IMR-90 (cell line): ENCODE data around the gene EEPD1. TPM values are rescaled to one million over a fixed set of nuclear protein-coding genes. Genes with fewer than 3 reads are reported as not detected.

Experiments
- ATAC-seq: fragments of 200-7000 bp; cut with Tn5 transposase; 2 replicates; pipeline ENCODE4 v1.9.1; 2020; ENCODE audit warnings: low read depth, mild to moderate bottlenecking, moderate library complexity
- BruUV-seq: library from RNA; stranded (reverse); fragments of 400-500 nt; replicated peaks from 2 replicates; lab custom pipeline; 2021; lab: Mats Ljungman, UMichigan
- CTCF ChIA-PET: fragments of 300-600 bp; formaldehyde crosslinking; extraction: SDS; loops from one replicate; lab custom pipeline; 2021; ENCODE audit warnings: antibody characterized with exemption; lab: Yijun Ruan, JAX
- POLR2A ChIA-PET: fragments of 300-600 bp; sonication (Branson Sonifier 250); formaldehyde crosslinking; loops from one replicate; lab custom pipeline; 2022; ENCODE audit warnings: antibody characterized with exemption; ENCODE audit not compliant: unreplicated experiment; lab: Charles Lee
- DNase-seq: peaks from one replicate; pipeline ENCODE4 v3.0.0; 2013
- H2AFZ ChIP-seq: replicated peaks from 2 replicates; pipeline ENCODE3; 2013; ENCODE audit warnings: low read length, mild to moderate bottlenecking; ENCODE audit not compliant: poor library complexity
- H2AK5ac ChIP-seq: 2 replicates; pipeline ENCODE4 v1.6.1; 2013; ENCODE audit warnings: low read depth, low read length, inconsistent platforms
- H2AK9ac ChIP-seq: replicated peaks from 2 replicates; pipeline ENCODE3; 2013; ENCODE audit warnings: mild to moderate bottlenecking, low read depth, low read length, moderate library complexity; ENCODE audit not compliant: poor library complexity
- H2BK120ac ChIP-seq: 2 replicates; pipeline ENCODE4 v1.6.1; 2013; ENCODE audit warnings: low read depth, low read length, inconsistent platforms
- H2BK15ac ChIP-seq: 3 replicates; pipeline ENCODE4 v1.6.1; 2013; ENCODE audit warnings: low read depth, low read length, inconsistent platforms
- H2BK20ac ChIP-seq: 2 replicates; pipeline ENCODE4 v1.6.1; 2013; ENCODE audit warnings: low read depth, mild to moderate bottlenecking, inconsistent platforms, low read length, moderate library complexity
- H2BK5ac ChIP-seq: 2 replicates; pipeline ENCODE4 v1.6.1; 2013; ENCODE audit warnings: mild to moderate bottlenecking, low read depth, low read length, inconsistent platforms; ENCODE audit not compliant: poor library complexity, severe bottlenecking
- H3K14ac ChIP-seq: replicated peaks from 2 replicates; pipeline ENCODE4 v1.6.1; 2013; ENCODE audit warnings: low read depth, low read length, inconsistent platforms
- H3K18ac ChIP-seq: 2 replicates; pipeline ENCODE4 v1.6.1; 2013; ENCODE audit warnings: low read depth, low read length, control low read depth
- H3K23ac ChIP-seq: 2 replicates; pipeline ENCODE4 v1.6.1; 2013; ENCODE audit warnings: low read depth, low read length, inconsistent platforms
- H3K27ac ChIP-seq: 2 replicates; pipeline ENCODE4 v1.5.1; 2013; ENCODE audit warnings: mild to moderate bottlenecking, control low read depth, low read length; ENCODE audit not compliant: insufficient read depth
- H3K27me3 ChIP-seq: 2 replicates; pipeline ENCODE4 v1.6.1; 2013; ENCODE audit warnings: low read length; ENCODE audit not compliant: control insufficient read depth, insufficient read depth
- H3K36me3 ChIP-seq: 2 replicates; pipeline ENCODE4 v1.6.1; 2013; ENCODE audit warnings: low read length, mixed read lengths; ENCODE audit not compliant: control insufficient read depth, insufficient read depth
- H3K4ac ChIP-seq: 2 replicates; pipeline ENCODE4 v1.6.1; 2013; ENCODE audit warnings: low read depth, low read length, inconsistent platforms
- H3K4me1 ChIP-seq: 2 replicates; pipeline ENCODE4 v1.6.1; 2013; ENCODE audit warnings: low read length, mixed read lengths; ENCODE audit not compliant: control insufficient read depth, insufficient read depth
- H3K4me2 ChIP-seq: 2 replicates; pipeline ENCODE4 v1.6.1; 2013; ENCODE audit warnings: low read depth, mild to moderate bottlenecking, control low read depth, low read length, moderate library complexity
- H3K4me3 ChIP-seq: 2 replicates; pipeline ENCODE4 v1.5.1; 2013; ENCODE audit warnings: low read depth, mild to moderate bottlenecking, control low read depth, low read length, moderate library complexity; ENCODE audit not compliant: insufficient read depth
- H3K56ac ChIP-seq: 2 replicates; pipeline ENCODE4 v1.6.1; 2013; ENCODE audit warnings: low read length, inconsistent platforms; ENCODE audit not compliant: insufficient read depth; ENCODE audit errors: extremely low read depth
- H3K79me1 ChIP-seq, 2 experiments: 2 replicates each; pipeline ENCODE4 v1.6.1; 2013; ENCODE audit warnings: low read length in 2 of 2, inconsistent platforms in 1 of 2, low read depth in 1 of 2
- H3K9ac ChIP-seq: 2 replicates; pipeline ENCODE4 v1.6.1; 2013; ENCODE audit warnings: low read depth, low read length, control low read depth
- H3K9me1 ChIP-seq: 2 replicates; pipeline ENCODE4 v1.6.1; 2013; ENCODE audit warnings: low read length, inconsistent platforms; ENCODE audit not compliant: insufficient read depth
- H3K9me3 ChIP-seq: 2 replicates; pipeline ENCODE4 v1.6.1; 2013; ENCODE audit warnings: low read length; ENCODE audit not compliant: control insufficient read depth, insufficient read depth
- H4K20me1 ChIP-seq: 2 replicates; pipeline ENCODE4 v1.6.1; 2013; ENCODE audit warnings: low read length, inconsistent platforms; ENCODE audit not compliant: insufficient read depth
- H4K5ac ChIP-seq: 2 replicates; pipeline ENCODE4 v1.6.1; 2013; ENCODE audit warnings: mild to moderate bottlenecking, low read depth, low read length, control low read depth
- H4K8ac ChIP-seq, 2 experiments: 2 replicates each; pipeline ENCODE4 v1.6.1; 2013; ENCODE audit warnings: low read depth in 2 of 2, low read length in 2 of 2, control low read depth in 1 of 2, inconsistent platforms in 1 of 2
- H4K91ac ChIP-seq: 2 replicates; pipeline ENCODE4 v1.6.1; 2013; ENCODE audit warnings: low read depth, low read length, inconsistent platforms; ENCODE audit not compliant: insufficient read depth
- MXI1 ChIP-seq: IDR thresholded peaks from 2 replicates; pipeline ENCODE4 v1.6.1; 2012; ENCODE audit warnings: low read depth, mild to moderate bottlenecking, low read length, moderate library complexity, borderline replicate concordance
- RCOR1 ChIP-seq: IDR thresholded peaks from 2 replicates; pipeline ENCODE4 v1.6.1; 2012; ENCODE audit warnings: mild to moderate bottlenecking, low read length, improper control_type of control experiment; ENCODE audit not compliant: insufficient replicate concordance
- RFX5 ChIP-seq: IDR thresholded peaks from 2 replicates; pipeline ENCODE4 v1.8.0; 2012; ENCODE audit warnings: low read depth, mild to moderate bottlenecking, low read length, moderate library complexity
- SMC3 ChIP-seq: fragments of 150-350 bp; IDR thresholded peaks from 2 replicates; pipeline ENCODE4 v1.6.1; 2016; ENCODE audit warnings: low read depth, mild to moderate bottlenecking, antibody characterized with exemption, low read length, moderate library complexity
- WGBS, 2 experiments: methylation state at CpG; one replicate each; pipeline versions ENCODE4 v1.1.5 to v1.1.7; 2013; ENCODE audit warnings: missing lambda C conversion rate in 2 of 2; ENCODE audit not compliant: insufficient read length in 1 of 2; ENCODE audit errors: extremely low coverage in 2 of 2; 5-methylcytosine and 5-hydroxymethylcytosine counted together
- dilution Hi-C: fragments of 300-500 bp; cut with HindIII; formaldehyde crosslinking; loops from one replicate; pipeline ENCODE4 v1.14.3; 2018; ENCODE audit warnings: low sequenced_read_pairs; ENCODE audit not compliant: unreplicated experiment
- in situ Hi-C: fragments of 300-500 bp; cut with MboI; formaldehyde crosslinking; loops from 3 replicates; pipeline ENCODE4 v1.14.3; 2019; ENCODE audit warnings: low sequenced_read_pairs, inconsistent platforms, mixed read lengths
- intact Hi-C: fragments of 100-400 bp; cut with micrococcal nuclease; formaldehyde crosslinking; loops from 2 replicates; pipeline ENCODE4 v1.10.0; 2022
- polyA plus RNA-seq, 3 experiments: library from polyadenylated mRNA; depleted of rRNA; stranded (reverse); fragments of >200 nt; gene quantifications; 2 replicates each; pipeline ENCODE4 v1.2.3, GENCODE V29; 2012; ENCODE audit warnings: low replicate concordance in 1 of 3
- total RNA-seq: library from RNA; depleted of rRNA; stranded (reverse); fragments of >200 nt; gene quantifications from 2 replicates; pipeline ENCODE4 v1.2.3, GENCODE V29; 2012
- TF ChIP-seq, protein P1 (sequence below): fragments of 150-350 bp; IDR thresholded peaks from 2 replicates; pipeline ENCODE4 v1.6.1; 2016; ENCODE audit warnings: low read depth, mild to moderate bottlenecking, low read length, moderate library complexity, borderline replicate concordance

The EEPD1 gene
- total and polyA plus RNA-seq, 2 of the 4 experiments (the other 2 are of a cell fraction), result 7.3 to 15.2 TPM

- peaks cover 6% of the 10 kb centered on the region for H3K9me1 ChIP-seq
- H3K9ac ChIP-seq, result no peak overlapping the region
- in situ Hi-C loops, result no loop called here
- H4K8ac ChIP-seq, result no peak overlapping the region
- no peak overlapping the region for H2BK5ac ChIP-seq
- TF ChIP-seq, protein P1, sequence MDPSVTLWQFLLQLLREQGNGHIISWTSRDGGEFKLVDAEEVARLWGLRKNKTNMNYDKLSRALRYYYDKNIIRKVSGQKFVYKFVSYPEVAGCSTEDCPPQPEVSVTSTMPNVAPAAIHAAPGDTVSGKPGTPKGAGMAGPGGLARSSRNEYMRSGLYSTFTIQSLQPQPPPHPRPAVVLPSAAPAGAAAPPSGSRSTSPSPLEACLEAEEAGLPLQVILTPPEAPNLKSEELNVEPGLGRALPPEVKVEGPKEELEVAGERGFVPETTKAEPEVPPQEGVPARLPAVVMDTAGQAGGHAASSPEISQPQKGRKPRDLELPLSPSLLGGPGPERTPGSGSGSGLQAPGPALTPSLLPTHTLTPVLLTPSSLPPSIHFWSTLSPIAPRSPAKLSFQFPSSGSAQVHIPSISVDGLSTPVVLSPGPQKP, result no peak
- TF ChIP-seq RFX5 (no peak), SMC3 (no peak), RCOR1 (no peak), MXI1 (no peak)
- no peak overlapping the region for H3K23ac ChIP-seq
- peak overlapping the region; percentile 74 for H2AK9ac ChIP-seq
- WGBS, 2 experiments, result no CpG with 5 or more reads among the region's 4 CpGs
- H4K91ac ChIP-seq, result no peak overlapping the region
- peaks cover 17% of the 10 kb centered on the region; the same call in 1 of the 2 replicates for H3K36me3 ChIP-seq
- dilution Hi-C loops, result no loop called here
- POLR2A ChIA-PET, result no interaction called here
- H3K79me1 ChIP-seq, result peaks cover 0 to 4% of the 10 kb centered on the region in 2 experiments; a peak in 1 of 4 replicates
- DNase-seq, result no peak
- H3K9me3 ChIP-seq, result no peaks in the 10 kb centered on the region
- intact Hi-C loops, result no loop called here
- H2AFZ ChIP-seq, result no peak overlapping the region
- H3K4me2 ChIP-seq, result no peak overlapping the region
- H4K5ac ChIP-seq, result no peak overlapping the region
- no peak overlapping the region; the same call in 1 of the 2 replicates for H2BK120ac ChIP-seq
- H3K56ac ChIP-seq, result no peak overlapping the region
- H3K4me1 ChIP-seq, result peaks cover 11% of the 10 kb centered on the region
- H2BK15ac ChIP-seq, result no peak overlapping the region
- H2AK5ac ChIP-seq, result no peak overlapping the region
- H3K4me3 ChIP-seq, result no peak overlapping the region
- 0 out of 2 replicates have a peak overlapping the region, but pooled peaks have one; percentile 17 for H3K4ac ChIP-seq
- CTCF ChIA-PET, result interaction anchor here (0.6 kb wide), 1 partner anchor 17 kb away, joined by 5 read pairs; no protein-coding TSS in a partner anchor
- no peak overlapping the region for H2BK20ac ChIP-seq
- H4K20me1 ChIP-seq, result no peaks in the 10 kb centered on the region
- no peak overlapping the region for H3K27ac ChIP-seq
- no peak for ATAC-seq
- H3K14ac ChIP-seq, result no peak overlapping the region
- no peak overlapping the region for H3K18ac ChIP-seq
- no peaks in the 10 kb centered on the region for H3K27me3 ChIP-seq
- no TSS peak for BruUV-seq
Observed at GRCh38 chr7:36286688-36287087, 133.6 kb downstream of the EEPD1 start.
